ENCODE results near the gene TMSB15C. TPM values are rescaled to one million over a fixed set of nuclear protein-coding genes. Genes with fewer than 3 reads are reported as not detected.

The TMSB15C gene
- total RNA-seq, 2 experiments from 2014 or later, result 4.8 to 6.1 TPM

GRCh38 chrX:104039689-104040505 lies 36.1 kb downstream of the TMSB15C start, which contains the start of gene H2BW2:
H2BW2 (plus strand) TSS chrX:104039956; CDS start chrX:104039995, 39 bp downstream.
- Mint-ChIP-seq H3K9me3 (ENCODE audit: insufficient read depth) (no peaks in the 10 kb centered on the region), H3K4me1 (ENCODE audit: low read depth) (no peaks in the 10 kb centered on the region), H3K27ac (no peak within 1 kb of the TSS), H3K4me3 (no peak within 1 kb of the TSS), H3K27me3 (ENCODE audit: low read depth) (no peaks in the 10 kb centered on the region), H3K36me3 (ENCODE audit: low read depth) (no peaks in the 10 kb centered on the region)
- POLR2A ChIA-PET, result no interaction called here
- CTCF ChIA-PET, result no interaction called here
- no peak for DNase-seq
- no peak for ATAC-seq

Other genes starting within 250 kb of the TMSB15C start
- gene RAB9B, start 244.0 kb downstream of the TMSB15C start, total RNA-seq, result under 1 TPM; 0.29 to 0.31 TPM
- gene TMSB15B, start 113.6 kb downstream of the TMSB15C start, total RNA-seq, result 1 to 10 TPM; 9.4 to 9.6 TPM
- gene H2BW1, start 62.5 kb downstream of the TMSB15C start, total RNA-seq, result not detected
- gene H2BW2, start 36.3 kb downstream of the TMSB15C start, total RNA-seq, result not detected
- gene ZCCHC18, start 36.3 kb upstream of the TMSB15C start, total RNA-seq, result 1 to 10 TPM; 2.2 to 3.8 TPM
- gene SLC25A53, start 80.8 kb upstream of the TMSB15C start, total RNA-seq, result 1 to 10 TPM; 8.7 to 8.9 TPM
- 10 to 100 TPM; 11.6 to 12.7 TPM for gene FAM199X, start 90.2 kb upstream of the TMSB15C start, total RNA-seq
- not detected for gene ESX1, start 178.7 kb upstream of the TMSB15C start, total RNA-seq

Data from activated CD8-positive, alpha-beta T cell treated with anti-CD3 and anti-CD28 coated beads, Interleukin-2, amount 10 ng/mL, durations not matched to agents 7 days and 5 days (primary cell).